HCT116 (cell line): ENCODE data around the gene PLB1.

Experiments
- CEBPB ChIP-seq: IDR thresholded peaks from 2 replicates; pipeline ENCODE4 v1.6.1; 2012; ENCODE audit warnings: low read depth
- EGR1 ChIP-seq: IDR thresholded peaks from 2 replicates; pipeline ENCODE4 v1.6.1; 2012; ENCODE audit warnings: low read depth
- EZH2 ChIP-seq: fragments of 200-600 bp; sonication (generic); IDR thresholded peaks from 2 replicates; pipeline ENCODE4 v1.6.1; 2017; ENCODE audit warnings: antibody characterized with exemption, mixed run types
- EZH2phosphoT487 ChIP-seq: fragments of 200-600 bp; IDR thresholded peaks from 2 replicates; pipeline ENCODE4 v1.6.1; 2018; ENCODE audit warnings: antibody characterized with exemption, borderline replicate concordance
- POLR2A ChIP-seq: IDR thresholded peaks from 2 replicates; pipeline ENCODE4 v1.7.0; 2011; ENCODE audit warnings: borderline replicate concordance; ENCODE audit not compliant: insufficient read depth, insufficient read length; ENCODE audit errors: extremely low read depth
- POLR2AphosphoS5 ChIP-seq: IDR thresholded peaks from 2 replicates; pipeline ENCODE4 v1.6.1; 2011; ENCODE audit warnings: mild to moderate bottlenecking, low read depth, low read length, moderate library complexity
- RAD21 ChIP-seq: IDR thresholded peaks from 2 replicates; pipeline ENCODE4 v1.6.1; 2012; ENCODE audit warnings: low read depth, mild to moderate bottlenecking
- SRF ChIP-seq: IDR thresholded peaks from 2 replicates; pipeline ENCODE4 v1.6.1; 2012; ENCODE audit warnings: low read depth
- ZNF274 ChIP-seq: fragments of 200-500 bp; sonication (Bioruptor generic); IDR thresholded peaks from 2 replicates; pipeline ENCODE4 v1.6.1; 2014; ENCODE audit warnings: mild to moderate bottlenecking, low read depth, low read length, inconsistent platforms
- TF ChIP-seq, protein P1 (sequence below), 3 experiments: fragments of 200-600 bp in 1 of 3; sonication (generic) in 1 of 3; IDR thresholded peaks in 2 of 3; conservative IDR thresholded peaks in 1 of 3; 2 replicates each; pipeline ENCODE4 v1.5.1; 2012 to 2017; ENCODE audit warnings: low read depth in 2 of 3, low read length in 2 of 3, antibody characterized with exemption in 1 of 3, borderline replicate concordance in 1 of 3, control low read depth in 1 of 3, mild to moderate bottlenecking in 1 of 3, mixed read lengths in 1 of 3, mixed run types in 1 of 3, moderate library complexity in 1 of 3; ENCODE audit not compliant: insufficient read depth in 1 of 3
- TF ChIP-seq, protein P2 (sequence below): IDR thresholded peaks from 2 replicates; pipeline ENCODE4 v1.6.1; 2012; ENCODE audit warnings: low read depth
- TF ChIP-seq, protein P3 (sequence below): IDR thresholded peaks from 2 replicates; pipeline ENCODE4 v1.6.1; 2012
- TF ChIP-seq, protein P4 (sequence below): IDR thresholded peaks from 2 replicates; pipeline ENCODE4 v1.6.1; 2011; ENCODE audit warnings: mild to moderate bottlenecking, low read length, moderate library complexity; ENCODE audit not compliant: insufficient replicate concordance; ENCODE audit errors: extremely low read depth

DNA sequence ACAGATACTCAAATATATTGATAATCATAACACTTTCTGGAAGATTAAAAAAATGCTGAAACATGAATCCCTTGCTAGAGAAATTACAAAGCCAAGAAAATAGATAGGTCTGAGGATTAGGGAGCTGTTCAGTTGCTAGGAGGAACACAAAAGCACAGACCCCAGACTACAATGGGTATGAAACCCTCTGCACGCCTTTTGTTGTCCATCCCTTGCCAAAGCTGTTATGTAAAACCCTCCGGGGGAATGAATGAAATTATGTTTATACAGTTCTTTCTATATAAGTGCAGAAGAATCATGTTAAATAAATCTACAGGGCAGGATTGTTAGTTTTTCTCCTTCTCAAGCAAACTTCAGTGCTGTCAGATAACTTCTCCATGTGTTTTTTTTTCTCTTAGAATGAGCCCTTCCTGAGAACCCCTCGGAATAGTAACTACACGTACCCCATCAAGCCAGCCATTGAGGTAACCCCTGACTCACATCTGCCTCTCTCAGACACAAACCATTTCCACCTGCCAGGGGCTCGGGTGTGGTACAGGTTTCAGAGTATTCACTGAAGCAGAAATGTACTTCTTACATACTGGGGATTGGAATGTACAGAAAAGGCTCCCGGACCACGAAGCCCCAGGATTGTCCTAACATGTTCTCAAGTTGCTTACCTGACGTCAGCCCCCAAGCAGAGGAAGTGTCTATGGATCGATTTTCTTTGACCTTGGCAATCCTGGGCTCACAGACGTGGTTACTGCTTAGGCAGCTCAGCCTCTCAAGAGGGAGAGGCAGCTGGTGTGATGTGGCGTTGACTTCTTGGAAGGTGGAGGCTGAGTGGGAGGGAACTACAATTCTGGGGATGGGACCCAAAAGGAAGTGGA is 118.0 kb downstream of the PLB1 start:
- TF ChIP-seq, protein P1, sequence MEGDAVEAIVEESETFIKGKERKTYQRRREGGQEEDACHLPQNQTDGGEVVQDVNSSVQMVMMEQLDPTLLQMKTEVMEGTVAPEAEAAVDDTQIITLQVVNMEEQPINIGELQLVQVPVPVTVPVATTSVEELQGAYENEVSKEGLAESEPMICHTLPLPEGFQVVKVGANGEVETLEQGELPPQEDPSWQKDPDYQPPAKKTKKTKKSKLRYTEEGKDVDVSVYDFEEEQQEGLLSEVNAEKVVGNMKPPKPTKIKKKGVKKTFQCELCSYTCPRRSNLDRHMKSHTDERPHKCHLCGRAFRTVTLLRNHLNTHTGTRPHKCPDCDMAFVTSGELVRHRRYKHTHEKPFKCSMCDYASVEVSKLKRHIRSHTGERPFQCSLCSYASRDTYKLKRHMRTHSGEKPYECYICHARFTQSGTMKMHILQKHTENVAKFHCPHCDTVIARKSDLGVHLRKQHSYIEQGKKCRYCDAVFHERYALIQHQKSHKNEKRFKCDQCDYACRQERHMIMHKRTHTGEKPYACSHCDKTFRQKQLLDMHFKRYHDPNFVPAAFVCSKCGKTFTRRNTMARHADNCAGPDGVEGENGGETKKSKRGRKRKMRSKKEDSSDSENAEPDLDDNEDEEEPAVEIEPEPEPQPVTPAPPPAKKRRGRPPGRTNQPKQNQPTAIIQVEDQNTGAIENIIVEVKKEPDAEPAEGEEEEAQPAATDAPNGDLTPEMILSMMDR (IDR thresholded peaks at IDR 0.05 in 2 of 3, conservative IDR thresholded peaks at IDR 0.05 in 1 of 3; ENCODE audit: borderline replicate concordance in 1 of 3, insufficient read depth in 1 of 3, low read depth in 2 of 3, low read length in 2 of 3): no peak
- TF ChIP-seq, protein P2, sequence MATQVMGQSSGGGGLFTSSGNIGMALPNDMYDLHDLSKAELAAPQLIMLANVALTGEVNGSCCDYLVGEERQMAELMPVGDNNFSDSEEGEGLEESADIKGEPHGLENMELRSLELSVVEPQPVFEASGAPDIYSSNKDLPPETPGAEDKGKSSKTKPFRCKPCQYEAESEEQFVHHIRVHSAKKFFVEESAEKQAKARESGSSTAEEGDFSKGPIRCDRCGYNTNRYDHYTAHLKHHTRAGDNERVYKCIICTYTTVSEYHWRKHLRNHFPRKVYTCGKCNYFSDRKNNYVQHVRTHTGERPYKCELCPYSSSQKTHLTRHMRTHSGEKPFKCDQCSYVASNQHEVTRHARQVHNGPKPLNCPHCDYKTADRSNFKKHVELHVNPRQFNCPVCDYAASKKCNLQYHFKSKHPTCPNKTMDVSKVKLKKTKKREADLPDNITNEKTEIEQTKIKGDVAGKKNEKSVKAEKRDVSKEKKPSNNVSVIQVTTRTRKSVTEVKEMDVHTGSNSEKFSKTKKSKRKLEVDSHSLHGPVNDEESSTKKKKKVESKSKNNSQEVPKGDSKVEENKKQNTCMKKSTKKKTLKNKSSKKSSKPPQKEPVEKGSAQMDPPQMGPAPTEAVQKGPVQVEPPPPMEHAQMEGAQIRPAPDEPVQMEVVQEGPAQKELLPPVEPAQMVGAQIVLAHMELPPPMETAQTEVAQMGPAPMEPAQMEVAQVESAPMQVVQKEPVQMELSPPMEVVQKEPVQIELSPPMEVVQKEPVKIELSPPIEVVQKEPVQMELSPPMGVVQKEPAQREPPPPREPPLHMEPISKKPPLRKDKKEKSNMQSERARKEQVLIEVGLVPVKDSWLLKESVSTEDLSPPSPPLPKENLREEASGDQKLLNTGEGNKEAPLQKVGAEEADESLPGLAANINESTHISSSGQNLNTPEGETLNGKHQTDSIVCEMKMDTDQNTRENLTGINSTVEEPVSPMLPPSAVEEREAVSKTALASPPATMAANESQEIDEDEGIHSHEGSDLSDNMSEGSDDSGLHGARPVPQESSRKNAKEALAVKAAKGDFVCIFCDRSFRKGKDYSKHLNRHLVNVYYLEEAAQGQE: no peak
- TF ChIP-seq POLR2AphosphoS5: no peak
- TF ChIP-seq, protein P3, sequence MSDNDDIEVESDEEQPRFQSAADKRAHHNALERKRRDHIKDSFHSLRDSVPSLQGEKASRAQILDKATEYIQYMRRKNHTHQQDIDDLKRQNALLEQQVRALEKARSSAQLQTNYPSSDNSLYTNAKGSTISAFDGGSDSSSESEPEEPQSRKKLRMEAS: 0 out of 2 replicates have a peak, but pooled peaks have one; percentile 20
- TF ChIP-seq, protein P4, sequence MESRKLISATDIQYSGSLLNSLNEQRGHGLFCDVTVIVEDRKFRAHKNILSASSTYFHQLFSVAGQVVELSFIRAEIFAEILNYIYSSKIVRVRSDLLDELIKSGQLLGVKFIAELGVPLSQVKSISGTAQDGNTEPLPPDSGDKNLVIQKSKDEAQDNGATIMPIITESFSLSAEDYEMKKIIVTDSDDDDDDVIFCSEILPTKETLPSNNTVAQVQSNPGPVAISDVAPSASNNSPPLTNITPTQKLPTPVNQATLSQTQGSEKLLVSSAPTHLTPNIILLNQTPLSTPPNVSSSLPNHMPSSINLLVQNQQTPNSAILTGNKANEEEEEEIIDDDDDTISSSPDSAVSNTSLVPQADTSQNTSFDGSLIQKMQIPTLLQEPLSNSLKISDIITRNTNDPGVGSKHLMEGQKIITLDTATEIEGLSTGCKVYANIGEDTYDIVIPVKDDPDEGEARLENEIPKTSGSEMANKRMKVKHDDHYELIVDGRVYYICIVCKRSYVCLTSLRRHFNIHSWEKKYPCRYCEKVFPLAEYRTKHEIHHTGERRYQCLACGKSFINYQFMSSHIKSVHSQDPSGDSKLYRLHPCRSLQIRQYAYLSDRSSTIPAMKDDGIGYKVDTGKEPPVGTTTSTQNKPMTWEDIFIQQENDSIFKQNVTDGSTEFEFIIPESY: no peak
- TF ChIP-seq ZNF274: no peak
- no peak for TF ChIP-seq POLR2A
- TF ChIP-seq EZH2phosphoT487: no peak
- no peak for TF ChIP-seq EGR1
- TF ChIP-seq EZH2: no peak
- no peak for TF ChIP-seq RAD21
- no peak; the same call in 1 of the 2 replicates for TF ChIP-seq CEBPB
- TF ChIP-seq SRF: no peak
